NCI-H2227 (cell line): ENCODE results near the gene SHROOM4.
A peak's percentile ranks its signal among the peaks of the same experiment; 100 is the strongest.

ENCODE experiments used
- DNase-seq: peaks from one replicate; lab custom pipeline; 2025; ENCODE audit not compliant: unreplicated experiment; lab: John Stamatoyannopoulos, UW

Gene SHROOM4

DNA sequence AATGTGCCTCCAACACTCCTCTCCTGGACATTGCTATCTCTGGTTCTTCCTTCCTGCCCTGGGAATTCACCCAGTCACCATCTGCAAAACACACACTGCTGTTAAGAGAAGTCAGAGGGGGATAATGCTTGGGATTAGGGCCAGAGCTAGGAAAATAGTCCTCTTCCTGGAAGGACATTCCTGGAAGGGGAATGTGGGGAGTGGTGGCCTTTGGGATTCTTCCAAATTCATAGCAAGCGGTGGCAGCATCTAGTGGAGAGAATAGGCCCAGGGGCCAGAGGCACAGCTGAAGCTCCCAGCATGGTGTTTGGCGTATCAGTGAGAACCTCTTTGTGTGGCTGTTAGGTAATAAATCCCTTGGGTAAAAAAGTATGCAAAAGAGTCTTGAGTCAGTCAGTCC is 34.3 kb downstream of the SHROOM4 start:
- DNase-seq, result no peak

DNA sequence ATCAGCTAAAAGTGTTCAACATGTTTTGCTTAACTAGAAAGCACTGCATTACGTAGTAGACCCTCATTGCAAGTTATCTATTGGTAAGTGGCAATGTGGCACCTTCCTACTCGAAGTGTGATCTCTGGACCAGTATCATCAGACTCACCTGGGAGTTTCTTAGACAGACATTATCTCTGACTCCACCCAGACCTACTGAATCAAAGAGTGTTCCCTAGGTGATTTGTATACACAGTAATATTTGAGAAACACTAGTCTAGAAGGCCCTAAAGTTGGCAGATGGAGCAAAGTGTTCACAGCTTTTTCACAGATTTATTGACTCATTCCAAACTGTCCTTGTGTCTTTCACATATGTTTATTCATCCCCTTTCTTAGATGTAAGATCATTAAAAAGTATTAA is 35.7 kb downstream of the SHROOM4 start:
- DNase-seq, result no peak

DNA sequence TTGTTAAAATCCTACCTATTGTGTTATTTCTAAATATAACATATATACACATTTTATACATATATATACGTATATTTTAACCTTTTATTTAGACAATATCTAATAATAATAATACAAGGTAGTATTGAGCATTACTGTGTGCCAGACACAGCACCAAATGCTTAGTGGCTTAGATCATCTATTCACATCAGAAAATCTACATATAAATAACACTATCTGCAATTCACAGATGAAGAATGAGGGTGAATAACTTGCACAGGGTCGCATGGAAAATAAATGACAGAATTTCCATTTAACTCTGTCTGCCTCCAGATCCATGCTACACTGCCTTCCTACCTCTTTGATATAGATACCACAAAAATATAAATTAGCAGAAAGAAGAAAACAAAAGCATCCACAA is 37.7 kb downstream of the SHROOM4 start:
- no peak for DNase-seq

DNA sequence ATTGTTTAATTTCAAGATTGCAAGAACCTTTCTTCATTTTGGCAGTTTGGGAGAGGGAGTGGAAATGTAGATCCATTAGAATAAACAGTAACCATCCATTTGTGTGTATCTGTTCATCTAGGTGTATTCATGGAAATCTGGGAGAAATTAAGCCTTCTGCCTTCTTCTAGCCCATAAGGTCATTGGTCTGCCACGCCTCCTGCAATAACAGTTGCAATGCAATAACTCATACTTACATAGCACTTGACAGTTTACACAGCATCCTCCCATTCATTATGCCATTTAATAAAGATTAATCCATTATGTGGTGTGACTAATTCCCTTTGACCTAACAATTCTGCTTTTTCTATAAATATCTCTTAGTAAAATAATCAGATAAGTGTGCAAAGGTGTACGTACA is 42.6 kb downstream of the SHROOM4 start:
- DNase-seq, result no peak

DNA sequence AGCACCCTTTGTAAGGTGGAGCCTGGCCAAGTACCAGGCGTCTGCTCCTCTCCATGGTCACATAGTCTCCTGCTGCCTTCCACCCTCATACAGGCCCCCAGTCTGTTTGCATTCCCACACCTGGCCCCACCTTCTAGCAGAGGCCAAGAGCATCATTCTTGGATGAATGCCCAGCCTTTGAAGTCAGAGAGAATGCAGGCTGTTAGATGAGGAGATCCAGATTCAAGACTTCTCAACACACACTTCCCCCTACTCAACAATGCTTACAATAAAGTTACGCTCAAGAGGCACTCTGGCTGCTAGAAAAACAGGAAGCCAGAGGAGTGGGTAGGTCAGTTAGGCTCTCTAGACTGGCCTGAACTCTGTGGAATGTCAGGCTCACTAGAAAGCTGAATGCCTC is 43.3 kb downstream of the SHROOM4 start:
- peak; percentile 16 for DNase-seq

DNA sequence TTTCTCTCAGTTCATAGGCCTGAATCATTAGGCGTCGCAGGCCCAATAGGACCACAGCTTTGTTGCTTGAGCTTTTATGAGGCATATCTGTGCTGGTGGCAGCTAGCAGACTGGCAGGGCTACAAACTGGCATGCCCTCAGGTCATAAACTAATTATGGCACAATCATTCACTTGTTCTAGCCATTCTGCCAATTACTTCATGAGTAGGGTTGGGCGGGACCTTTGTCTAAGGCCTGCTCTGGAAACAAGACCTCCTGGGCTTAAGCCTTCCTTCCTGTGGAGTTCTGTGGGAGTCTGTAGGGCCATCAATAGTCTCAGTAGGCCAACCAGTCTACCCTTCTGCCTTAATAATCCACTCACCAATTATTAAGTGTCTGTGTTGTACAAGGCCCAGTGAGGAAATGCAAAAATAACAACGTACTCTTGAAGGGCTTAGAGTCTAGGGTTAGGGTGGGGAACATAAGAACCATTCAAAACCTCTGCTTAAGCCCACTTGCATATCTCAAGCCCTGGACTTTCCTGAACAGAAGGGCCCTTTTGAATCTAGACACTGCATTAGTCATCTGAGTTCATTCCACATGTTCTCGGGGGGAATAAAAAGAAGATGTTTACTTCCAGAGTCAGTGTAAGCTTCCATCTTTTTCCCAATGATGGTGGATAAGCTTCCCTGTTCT is 44.5 kb downstream of the SHROOM4 start:
- DNase-seq, result no peak

DNA sequence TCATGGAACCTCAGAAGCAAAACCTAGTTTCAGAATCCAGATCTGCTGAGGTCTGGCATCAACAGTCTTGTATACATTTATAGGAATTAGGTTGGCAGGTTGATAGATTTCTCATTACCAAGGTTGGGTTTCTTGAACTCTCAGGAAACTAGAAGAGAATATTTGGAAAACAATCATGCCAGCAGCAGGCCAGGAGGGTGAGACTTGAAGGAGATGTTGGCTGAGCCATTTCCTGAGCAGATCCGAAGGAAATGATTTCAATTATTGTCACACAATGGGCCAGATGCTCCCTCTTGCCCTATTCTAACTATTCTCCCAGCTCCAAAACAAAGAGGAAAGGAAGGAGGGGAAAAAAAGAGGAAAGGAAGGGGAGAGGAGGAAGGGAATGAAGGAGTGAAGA is 45.2 kb downstream of the SHROOM4 start:
- DNase-seq, result no peak

DNA sequence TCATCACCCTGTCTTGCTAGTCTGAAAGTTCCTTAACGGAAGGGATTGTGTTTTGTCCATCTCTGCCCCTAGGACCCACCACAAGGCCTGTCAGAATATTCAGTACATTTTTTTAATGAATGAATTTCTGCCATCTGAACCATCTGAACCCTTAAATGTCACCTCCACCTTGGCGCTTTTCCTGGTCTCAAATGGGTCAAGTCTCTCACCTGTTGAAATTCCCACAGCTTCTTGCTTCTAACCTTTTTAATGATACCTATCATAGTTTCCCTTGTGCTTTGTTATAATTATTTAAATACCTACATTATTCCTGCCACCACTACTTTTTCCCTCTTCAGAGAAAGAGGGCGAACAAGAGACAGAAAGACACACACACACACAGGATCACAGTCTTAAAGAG is 48.0 kb downstream of the SHROOM4 start:
- DNase-seq, result no peak

DNA sequence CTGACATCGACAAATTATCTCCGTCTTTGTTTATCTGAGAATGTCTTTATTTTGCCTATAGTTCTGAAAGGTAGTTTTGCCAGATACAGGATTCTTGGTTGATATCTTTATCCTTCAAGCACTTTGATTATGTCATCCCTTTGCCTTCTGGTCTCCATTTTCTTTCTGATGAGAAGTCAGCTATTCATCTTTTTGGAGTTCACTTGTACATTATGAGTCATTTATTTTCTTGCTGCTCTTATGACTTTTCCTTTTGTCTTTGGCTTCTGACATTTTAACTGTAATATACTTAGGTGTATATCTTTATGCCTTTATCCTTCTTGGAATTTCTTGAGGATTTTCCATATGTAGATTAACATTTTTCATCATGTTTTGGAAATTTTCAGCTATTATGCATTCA is 51.4 kb downstream of the SHROOM4 start:
- DNase-seq, result no peak

DNA sequence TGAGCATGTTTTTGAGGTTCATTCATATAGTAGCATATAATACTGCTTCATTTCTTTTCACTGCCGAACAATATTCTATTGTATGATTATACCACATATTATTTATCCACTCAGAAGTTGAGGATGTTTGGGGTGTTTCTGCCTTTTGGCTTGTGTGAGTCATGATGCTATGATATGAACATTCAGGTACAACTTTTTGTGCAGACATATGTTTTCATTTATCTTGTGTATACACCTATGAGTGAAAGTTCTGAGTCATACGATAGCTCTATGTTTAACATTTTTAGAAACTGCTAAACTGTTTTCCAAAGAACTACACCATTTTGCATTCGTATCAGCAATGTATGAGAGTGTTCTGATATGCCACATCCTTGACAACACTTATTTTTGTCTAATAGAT is 57.7 kb downstream of the SHROOM4 start:
- no peak for DNase-seq

DNA sequence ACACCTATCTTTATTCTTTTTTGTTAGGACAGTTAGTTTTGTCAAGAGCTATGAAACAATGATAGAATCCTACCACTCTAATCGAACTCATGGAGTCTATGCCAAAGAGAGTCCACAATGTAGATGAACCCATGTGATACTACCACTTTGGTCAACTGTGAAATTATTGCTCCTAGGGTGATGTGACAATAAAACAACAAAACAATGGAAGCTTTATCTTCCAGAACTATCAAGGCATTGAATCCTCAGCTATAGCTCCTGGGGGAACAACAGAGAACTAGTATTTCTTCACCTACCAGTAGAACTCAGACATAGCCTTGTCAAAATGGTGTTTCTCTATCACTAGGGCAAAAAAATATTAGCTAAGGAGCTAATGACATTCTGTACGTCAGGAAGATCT is 62.9 kb downstream of the SHROOM4 start:
- DNase-seq, result no peak

DNA sequence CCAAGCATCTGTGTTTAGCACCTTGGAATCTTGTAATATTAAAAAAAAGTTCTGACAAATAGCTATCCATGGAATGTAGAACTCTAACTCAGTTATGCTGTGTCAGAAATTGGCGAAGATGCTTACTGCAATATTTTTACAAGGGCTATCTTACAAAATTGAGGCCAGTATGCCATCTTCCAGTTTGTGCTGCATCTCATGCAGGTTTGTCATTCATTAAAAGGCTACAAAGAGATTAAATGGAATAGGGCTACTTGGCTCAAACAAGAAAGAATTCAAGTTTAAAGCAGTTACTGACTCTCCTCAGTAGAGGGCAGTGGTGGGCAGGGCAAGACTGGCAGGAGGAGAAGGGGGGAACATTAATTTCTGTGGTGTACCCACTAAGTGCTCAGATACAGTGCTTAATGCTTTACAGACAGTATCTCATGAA is 66.5 kb downstream of the SHROOM4 start:
- peak; percentile 36 for DNase-seq

DNA sequence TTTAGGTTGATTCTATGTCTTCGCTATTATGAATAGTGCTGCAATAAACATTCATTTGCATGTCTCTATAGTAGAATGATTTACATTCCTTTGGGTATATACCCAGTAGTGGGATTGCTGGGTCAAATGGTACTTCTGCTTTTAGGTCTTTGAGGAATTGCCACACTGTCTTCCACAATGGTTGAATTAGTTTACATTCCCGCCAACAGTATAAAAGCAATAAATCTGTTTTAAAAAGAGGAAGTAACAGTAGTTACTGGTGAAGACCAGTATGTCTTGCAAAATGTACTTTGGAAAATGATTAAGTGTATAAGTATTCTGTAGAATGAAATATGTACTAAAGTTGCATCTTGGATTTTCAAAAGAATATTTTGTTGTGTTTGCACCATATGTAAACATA is 77.3 kb downstream of the SHROOM4 start:
- no peak for DNase-seq

DNA sequence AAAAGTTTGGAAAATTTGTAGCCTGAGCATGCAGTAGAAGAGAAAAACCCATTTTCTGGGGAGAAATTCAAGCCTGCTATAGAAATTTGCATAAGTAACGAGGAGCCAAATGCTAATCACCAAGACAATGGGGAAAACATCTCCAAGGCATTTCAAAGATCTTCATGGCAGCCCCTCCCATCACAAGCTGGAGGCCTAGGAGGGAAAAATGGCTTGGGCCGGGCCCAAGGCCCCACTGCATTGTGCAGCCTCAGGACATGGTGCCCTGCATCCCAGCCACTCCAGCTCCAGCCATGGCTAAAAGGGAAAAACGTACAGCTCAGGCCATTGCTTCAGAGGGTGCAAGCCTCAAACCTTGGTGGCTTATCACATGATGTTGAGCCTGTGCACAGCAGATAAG is 87.7 kb downstream of the SHROOM4 start:
- DNase-seq, result no peak

DNA sequence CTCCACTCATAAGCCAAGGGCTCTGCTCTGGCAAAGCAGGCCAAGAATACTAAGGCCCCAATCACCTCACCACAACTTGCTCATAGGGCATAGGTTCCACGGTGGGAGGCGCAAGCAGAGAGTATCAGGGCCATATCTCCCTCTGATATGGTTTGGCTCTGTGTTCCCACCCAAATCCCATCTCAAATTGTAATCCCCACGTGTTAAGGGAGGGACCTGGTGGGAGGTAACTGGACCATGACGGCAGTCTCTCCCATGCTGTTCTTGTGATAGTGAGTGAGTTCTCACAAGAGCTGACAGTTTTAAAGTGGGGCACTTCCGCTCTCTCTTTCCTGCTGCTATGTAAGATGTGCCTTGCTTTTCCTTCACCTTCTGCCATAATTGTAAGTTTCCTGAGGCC is 88.7 kb downstream of the SHROOM4 start:
- no peak for DNase-seq

DNA sequence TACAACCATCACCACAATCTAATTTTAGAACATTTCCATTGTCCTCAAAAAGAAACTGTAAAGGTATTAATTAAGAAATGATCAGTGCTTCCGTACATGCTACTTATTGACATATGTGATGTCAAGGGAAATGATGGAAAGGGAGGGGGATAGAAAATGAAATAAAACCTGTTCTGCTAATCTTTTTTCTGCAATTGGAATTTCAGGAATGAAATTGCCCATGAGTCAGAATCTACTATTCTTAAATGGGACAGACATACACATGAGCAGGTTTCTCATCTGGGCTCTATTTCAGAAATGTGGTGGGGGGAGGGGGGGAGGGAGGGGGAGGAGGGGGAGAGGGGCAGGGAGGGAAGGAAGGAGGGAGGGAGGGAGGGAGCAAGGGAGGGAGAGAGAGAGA is 91.0 kb downstream of the SHROOM4 start:
- DNase-seq, result no peak

DNA sequence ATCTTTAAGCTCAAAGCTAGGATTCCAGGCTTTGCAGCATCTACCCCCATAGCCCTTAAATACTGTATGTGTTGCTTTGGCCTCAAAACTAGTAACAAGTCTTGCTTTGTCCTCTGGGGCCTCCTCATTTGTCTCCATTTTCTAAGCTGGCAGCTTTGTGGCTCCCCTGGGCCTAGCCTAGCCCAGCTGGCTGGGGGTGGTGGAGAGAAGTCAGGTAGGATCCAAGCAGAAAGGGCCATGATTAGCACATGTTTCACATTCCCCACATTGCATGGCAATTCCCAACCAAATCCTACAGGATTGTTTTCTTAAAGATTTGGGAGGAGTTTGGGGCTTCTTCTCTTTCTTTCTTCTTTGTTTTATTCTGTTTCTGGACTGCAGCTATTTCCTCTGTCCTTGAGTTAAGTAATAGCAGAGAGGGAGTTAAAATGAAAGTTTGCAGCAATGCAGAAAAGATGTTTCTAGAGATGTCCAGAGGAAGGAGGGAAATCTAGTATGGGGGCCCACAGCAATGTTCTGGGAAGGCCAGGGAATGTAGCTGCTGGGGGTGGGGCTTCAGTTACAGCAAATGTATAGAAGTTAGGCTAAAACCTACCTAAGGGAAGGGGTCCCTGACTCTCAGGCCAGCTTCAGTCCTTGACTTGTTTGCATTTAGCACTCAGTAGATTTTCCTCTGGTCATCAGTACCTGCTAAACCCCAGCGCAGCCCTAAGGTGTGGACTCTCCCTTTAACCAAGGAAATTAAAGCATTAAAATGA is 92.1 kb downstream of the SHROOM4 start:
- DNase-seq, result no peak

DNA sequence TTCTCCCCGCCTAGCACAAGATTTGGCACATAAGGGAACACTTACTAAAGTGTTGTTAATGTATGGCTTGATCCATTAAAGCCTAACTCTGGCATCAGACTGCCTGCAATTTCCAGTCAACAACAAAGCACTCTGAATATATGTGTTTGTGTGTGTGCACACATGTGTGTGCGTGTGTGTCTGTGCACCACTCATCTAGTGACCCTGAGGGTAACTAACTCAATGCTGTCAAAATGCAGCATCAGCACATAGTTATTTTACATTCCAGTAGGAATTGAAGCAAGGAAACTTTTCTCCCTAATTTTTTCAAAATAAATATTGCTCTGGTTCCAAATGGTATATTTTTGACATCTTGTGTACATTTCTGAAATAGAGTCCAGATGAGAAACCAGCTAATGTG is 94.4 kb downstream of the SHROOM4 start:
- DNase-seq, result no peak

DNA sequence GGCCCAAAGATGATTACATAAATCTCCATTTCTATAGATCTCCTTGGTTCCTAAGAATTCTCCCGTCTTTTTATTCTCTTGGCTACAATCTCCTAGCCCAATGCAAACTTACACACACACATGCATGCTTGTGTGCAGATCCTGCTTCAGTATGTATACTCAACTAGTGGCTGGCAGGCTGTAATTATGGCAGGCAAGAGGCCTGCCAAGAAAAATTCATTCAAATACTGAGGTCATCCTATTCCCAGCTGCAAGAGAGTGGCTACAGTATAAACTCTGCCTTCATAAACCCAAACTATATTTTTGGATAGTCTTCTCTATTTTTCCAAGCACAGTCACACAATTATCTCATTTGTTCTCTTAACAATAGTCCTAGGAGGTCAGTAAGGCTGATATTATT is 95.2 kb downstream of the SHROOM4 start:
- DNase-seq, result peak; percentile 11

DNA sequence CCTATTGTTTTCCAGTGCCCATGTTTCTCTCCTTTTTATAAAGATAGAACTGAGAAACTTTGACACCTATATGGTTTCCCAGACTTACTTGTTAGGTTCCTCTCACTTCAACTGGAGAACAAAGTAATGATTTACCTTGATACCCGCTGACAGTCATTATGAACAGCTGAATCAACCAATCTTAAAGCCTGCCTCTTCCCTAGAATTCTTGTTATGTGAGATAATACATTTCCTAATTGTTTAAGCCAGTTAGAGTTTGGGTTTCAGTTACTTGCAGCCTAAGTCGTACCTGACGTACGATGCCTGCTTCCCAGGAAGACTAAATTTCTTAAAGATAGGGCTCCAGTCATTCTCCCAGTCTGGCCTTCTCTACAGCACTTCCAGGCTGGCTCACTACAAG is 97.3 kb downstream of the SHROOM4 start:
- no peak for DNase-seq

DNA sequence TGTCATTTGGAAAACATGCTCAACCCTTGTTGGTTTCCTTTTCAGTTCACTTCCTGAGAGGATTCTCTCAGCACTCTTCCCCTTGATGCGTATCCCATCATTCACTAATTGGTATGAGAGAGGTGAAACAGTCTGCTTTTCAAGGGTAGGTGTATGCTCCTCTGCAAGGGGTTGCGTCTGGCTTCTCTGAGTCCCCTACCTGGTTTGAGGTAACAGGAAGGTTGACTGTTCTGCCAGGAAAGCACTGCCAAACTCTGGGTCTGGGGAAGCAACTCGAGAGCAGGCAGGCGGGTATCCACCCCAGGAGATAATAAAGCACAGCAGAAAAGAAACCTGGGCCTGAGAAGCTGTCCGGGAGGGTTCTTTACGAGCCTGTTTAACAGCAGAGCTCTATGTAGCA is 101.2 kb downstream of the SHROOM4 start:
- no peak for DNase-seq

DNA sequence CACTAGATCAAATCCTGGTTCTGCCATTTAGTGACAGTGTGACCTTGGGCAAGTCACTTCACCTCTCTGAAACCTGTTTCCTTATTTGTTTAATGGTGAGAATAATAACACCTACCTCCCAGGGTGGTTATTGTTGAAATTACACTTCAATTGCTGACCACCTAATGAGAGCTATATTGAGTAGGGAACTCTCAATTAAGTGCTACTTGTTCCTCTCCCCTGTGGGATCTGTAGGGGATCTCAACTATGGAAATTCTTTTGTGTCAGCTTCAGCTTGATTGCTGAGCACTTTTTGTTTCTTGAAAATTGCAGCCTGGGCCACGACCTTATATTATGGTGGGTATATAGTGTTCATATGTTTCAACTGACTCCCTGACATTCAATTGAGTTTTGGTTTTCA is 102.1 kb downstream of the SHROOM4 start:
- DNase-seq, result no peak
